Tibial nerve (tissue), 3 donors: ENCODE results near the gene AP4B1.

Experiments
- POLR2A ChIP-seq, 2 donors: fragments of 450-650 bp; IDR thresholded peaks; one replicate each; pipeline ENCODE4 v1.6.1; 2017; ENCODE audit warnings: antibody characterized with exemption in 2 of 2, mild to moderate bottlenecking in 2 of 2, moderate library complexity in 2 of 2
- TF ChIP-seq, protein P1 (sequence below), 5 experiments: fragments of 200-600 bp in 3 of 5; fragments of 450-650 bp in 2 of 5; sonication (generic) in 3 of 5; IDR thresholded peaks; one replicate each; pipeline ENCODE4 v1.5.1; 2016 to 2019; ENCODE audit warnings: antibody characterized with exemption in 5 of 5, mild to moderate bottlenecking in 3 of 5, moderate library complexity in 2 of 5

- TF ChIP-seq, protein P1, sequence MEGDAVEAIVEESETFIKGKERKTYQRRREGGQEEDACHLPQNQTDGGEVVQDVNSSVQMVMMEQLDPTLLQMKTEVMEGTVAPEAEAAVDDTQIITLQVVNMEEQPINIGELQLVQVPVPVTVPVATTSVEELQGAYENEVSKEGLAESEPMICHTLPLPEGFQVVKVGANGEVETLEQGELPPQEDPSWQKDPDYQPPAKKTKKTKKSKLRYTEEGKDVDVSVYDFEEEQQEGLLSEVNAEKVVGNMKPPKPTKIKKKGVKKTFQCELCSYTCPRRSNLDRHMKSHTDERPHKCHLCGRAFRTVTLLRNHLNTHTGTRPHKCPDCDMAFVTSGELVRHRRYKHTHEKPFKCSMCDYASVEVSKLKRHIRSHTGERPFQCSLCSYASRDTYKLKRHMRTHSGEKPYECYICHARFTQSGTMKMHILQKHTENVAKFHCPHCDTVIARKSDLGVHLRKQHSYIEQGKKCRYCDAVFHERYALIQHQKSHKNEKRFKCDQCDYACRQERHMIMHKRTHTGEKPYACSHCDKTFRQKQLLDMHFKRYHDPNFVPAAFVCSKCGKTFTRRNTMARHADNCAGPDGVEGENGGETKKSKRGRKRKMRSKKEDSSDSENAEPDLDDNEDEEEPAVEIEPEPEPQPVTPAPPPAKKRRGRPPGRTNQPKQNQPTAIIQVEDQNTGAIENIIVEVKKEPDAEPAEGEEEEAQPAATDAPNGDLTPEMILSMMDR (IDR thresholded peaks at IDR 0.05), result no peak
- TF ChIP-seq POLR2A (IDR thresholded peaks at IDR 0.05), result no peak
Observed at GRCh38 chr1:113872219-113872935, 32.2 kb downstream of the AP4B1 start.
